RWPE1 (cell line): Measurements from ENCODE around the gene MINDY2.
A peak's percentile ranks its signal among the peaks of the same experiment; 100 is the strongest.
"Not testable (repeated sequence)": the region's sequence is repeated elsewhere in the genome, so short reads cannot be mapped to it uniquely, and the experiment has no call there.

ENCODE experiments used
- CTCF ChIA-PET: fragments of 350-600 bp; sonication (Branson Sonifier 250); formaldehyde crosslinking; extraction: SDS; loops from one replicate; lab custom pipeline; 2021; lab: Yijun Ruan, JAX
- POLR2A ChIA-PET: fragments of 400-600 bp; formaldehyde crosslinking; extraction: SDS; loops from one replicate; lab custom pipeline; 2020; ENCODE audit warnings: antibody characterized with exemption; ENCODE audit not compliant: low non-redundant PET; lab: Yijun Ruan, JAX
- DNase-seq: peaks from one replicate; pipeline ENCODE4 v3.0.0; 2012; ENCODE audit warnings: low spot score
- H3K27ac ChIP-seq: fragments of 450-650 bp; 2 replicates; pipeline ENCODE4 v1.5.1; 2017
- TF ChIP-seq, protein P1 (sequence below): fragments of 450-650 bp; conservative IDR thresholded peaks from 2 replicates; pipeline ENCODE4 v1.5.1; 2017; ENCODE audit warnings: low read depth, mild to moderate bottlenecking

The MINDY2 gene

DNA sequence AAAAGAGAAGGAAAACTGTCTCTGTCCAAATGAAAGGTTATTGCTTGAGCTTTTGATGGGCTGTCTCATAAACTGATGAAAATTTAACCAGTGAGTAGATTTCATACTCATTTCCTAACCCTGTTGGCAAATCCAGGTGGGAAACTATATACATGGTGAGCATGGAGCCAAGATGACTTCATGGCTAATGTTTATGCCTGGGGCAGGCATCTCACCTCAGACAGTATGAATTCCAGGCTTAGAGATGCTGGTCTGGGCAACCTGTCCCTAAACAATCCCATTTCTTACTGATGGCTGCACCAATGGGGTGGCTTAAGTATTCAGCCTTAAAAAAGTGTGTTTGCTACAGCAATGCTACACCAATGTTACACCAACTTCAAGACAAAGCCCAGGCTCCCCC is 104.2 kb downstream of the MINDY2 start:
- H3K27ac ChIP-seq: no peak overlapping the region
- DNase-seq: no peak
- TF ChIP-seq, protein P1, sequence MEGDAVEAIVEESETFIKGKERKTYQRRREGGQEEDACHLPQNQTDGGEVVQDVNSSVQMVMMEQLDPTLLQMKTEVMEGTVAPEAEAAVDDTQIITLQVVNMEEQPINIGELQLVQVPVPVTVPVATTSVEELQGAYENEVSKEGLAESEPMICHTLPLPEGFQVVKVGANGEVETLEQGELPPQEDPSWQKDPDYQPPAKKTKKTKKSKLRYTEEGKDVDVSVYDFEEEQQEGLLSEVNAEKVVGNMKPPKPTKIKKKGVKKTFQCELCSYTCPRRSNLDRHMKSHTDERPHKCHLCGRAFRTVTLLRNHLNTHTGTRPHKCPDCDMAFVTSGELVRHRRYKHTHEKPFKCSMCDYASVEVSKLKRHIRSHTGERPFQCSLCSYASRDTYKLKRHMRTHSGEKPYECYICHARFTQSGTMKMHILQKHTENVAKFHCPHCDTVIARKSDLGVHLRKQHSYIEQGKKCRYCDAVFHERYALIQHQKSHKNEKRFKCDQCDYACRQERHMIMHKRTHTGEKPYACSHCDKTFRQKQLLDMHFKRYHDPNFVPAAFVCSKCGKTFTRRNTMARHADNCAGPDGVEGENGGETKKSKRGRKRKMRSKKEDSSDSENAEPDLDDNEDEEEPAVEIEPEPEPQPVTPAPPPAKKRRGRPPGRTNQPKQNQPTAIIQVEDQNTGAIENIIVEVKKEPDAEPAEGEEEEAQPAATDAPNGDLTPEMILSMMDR: no peak
- ChIA-PET POLR2A (no interaction called here), CTCF (interaction anchor here (0.6 kb wide), 1 partner anchor 441 kb away, joined by 3 read pairs; no protein-coding TSS in a partner anchor)

DNA sequence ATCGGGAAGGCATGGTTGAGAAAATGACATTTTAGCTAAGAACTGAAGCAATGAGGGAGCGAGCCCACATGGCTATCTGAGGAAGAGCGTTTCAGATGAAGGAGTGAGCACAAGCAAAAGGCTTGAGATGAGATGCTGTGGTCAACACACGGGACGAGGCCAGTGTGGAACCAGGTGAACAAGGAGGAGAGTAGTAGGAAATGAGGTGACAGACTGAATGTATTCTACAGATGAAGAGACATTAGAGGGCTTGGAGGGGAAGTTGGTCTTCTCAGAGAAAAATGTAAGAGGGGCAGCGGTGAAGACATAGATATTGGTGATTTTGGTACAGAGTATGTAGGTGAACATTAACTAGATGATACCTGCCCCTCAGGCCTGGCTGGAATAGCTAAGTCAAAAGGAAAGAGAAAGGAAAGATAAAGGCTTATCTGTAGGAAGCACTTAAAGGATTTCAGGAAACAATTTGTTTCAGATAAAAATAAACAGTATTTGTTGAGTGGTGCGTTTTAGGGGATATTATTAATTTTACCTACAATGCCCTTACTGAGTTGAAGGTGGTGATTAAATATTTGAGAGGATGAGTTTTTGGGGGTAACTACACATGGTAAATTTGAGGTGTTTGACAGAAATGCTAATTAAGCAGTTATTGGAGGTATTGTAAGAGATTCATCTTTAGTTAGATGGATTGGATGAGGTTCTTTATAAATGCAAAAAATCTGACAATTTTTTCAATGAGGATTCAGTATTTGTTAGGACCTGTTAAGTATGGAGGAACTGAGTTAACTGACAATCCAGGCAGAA is 105.4 kb downstream of the MINDY2 start:
- H3K27ac ChIP-seq: no peak overlapping the region
- TF ChIP-seq, protein P1: no peak
- no peak for DNase-seq
- ChIA-PET CTCF (no interaction called here), POLR2A (no interaction called here)

DNA sequence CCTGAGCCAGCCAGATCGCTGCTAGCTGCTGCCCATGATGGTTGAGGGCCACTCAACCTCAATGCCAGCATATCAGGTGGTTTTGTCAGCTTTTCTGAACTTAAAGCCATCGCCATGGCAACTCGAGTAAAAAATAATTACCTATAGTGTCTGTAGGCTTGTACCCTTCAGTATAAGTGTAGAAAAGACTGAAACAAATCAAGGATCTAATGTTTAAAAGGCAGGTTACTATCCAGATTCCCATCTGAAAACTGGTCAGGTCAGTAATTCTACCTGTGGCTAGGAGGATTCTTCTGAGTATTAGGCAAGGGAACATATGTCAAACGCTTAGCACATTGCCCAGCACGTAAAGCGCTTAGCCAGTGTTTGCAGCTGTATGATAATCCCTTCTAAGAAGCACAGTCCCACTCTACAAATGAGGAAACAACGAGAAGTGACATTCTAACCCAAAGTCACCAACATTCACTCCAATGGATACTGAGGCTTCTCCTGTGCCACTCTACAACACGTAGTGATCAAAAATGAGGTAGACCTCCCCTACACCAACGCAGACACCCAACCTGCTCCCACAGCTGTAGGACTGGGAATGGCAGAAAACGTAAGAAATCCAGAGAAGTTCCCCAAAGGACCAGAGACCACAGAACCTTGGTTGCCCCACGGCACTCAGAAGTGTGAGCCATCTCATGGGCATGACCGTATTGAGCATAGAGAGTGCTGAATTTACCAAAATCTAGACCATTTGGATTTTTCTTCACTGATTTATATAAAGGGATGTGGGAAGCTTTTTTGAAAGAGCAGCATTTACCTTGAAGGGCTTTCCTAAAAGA is 107.1 kb downstream of the MINDY2 start:
- POLR2A ChIA-PET: no interaction called here
- CTCF ChIA-PET: interaction anchor here (0.6 kb wide), 1 partner anchor 521 kb away, joined by 3 read pairs; no protein-coding TSS in a partner anchor
- DNase-seq: no peak
- H3K27ac ChIP-seq: peak overlapping the region; percentile 41
- TF ChIP-seq, protein P1: no peak

DNA sequence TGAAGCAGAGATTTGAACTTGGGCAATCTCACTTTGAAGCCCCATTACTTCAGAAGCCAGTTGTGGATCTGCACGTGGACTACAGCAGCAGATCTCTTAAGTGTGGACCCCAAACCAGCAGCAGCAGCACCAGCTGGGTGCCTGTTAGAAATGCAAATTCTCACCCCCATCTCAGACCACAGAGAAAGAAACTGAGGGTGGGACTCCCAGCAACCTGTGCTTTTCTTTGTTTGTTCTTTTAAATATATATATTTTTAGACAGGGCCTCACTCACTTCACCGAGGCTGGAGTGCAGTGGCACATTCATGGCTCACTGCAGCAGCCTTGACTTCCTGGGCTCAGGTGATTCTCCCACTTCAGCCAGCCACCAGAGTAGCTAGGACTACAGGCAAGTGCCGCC is 109.2 kb downstream of the MINDY2 start:
- DNase-seq: no peak
- ChIA-PET CTCF (no interaction called here), POLR2A (no interaction called here)
- peak overlapping the region; percentile 29; the same call in 1 of the 2 replicates for H3K27ac ChIP-seq
- TF ChIP-seq, protein P1: no peak

DNA sequence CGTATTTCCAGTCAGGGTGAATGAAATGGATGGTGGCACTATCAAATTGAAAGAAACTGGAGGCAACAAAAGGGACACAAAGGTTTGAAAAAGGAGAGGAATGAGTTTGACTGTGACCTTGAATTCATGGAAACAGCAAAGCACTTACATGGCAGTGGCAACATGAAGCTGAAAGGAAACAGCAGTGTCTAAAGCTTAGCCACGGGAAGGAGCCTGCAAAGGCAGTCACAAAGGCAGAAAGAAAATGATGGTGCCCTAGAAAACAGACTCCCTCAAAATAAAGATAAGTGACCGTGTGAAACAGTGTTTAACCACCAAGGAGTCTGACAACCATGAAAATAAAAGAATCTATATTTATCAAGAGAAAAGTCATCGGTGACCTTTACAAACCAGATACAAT is 111.1 kb downstream of the MINDY2 start:
- DNase-seq: no peak
- ChIA-PET CTCF (no interaction called here), POLR2A (interaction anchor here (0.7 kb wide), 1 partner anchor 35 kb away, joined by 5 read pairs; no protein-coding TSS in a partner anchor)
- TF ChIP-seq, protein P1: no peak
- H3K27ac ChIP-seq: no peak overlapping the region

DNA sequence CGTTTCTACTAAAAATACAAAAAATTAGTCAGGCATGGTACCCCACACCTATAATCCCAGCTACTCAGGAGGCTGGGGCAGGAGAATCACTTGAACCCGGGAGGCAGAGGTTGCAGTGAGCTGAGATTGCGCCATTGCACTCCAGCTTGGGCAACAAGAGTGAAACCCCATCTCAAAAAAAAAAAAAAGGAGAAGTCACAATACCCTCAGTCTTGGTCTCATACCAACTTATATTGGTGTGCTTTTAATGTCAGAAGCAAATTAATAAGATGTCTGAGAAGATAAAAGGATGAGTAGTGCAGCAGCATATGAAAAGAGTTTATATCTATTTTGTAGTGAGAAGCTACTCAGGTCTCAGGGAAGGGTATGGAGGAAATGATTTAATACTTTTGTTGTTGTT is 112.8 kb downstream of the MINDY2 start:
- H3K27ac ChIP-seq, POLR2A ChIA-PET, CTCF ChIA-PET, DNase-seq: not testable (repeated sequence)
